RCC 7860 (cell line): Measurements from ENCODE around the gene MXRA7.

ENCODE experiments used
- DNase-seq: peaks from one replicate; pipeline ENCODE4 v3.0.0-alpha.2; 2015; ENCODE audit warnings: low spot score
- FAIRE-seq: peaks from 2 replicates; lab custom pipeline; 2012; peaks lifted over from hg19 to GRCh38; lab: Jason Lieb, UNC

The MXRA7 gene

DNA sequence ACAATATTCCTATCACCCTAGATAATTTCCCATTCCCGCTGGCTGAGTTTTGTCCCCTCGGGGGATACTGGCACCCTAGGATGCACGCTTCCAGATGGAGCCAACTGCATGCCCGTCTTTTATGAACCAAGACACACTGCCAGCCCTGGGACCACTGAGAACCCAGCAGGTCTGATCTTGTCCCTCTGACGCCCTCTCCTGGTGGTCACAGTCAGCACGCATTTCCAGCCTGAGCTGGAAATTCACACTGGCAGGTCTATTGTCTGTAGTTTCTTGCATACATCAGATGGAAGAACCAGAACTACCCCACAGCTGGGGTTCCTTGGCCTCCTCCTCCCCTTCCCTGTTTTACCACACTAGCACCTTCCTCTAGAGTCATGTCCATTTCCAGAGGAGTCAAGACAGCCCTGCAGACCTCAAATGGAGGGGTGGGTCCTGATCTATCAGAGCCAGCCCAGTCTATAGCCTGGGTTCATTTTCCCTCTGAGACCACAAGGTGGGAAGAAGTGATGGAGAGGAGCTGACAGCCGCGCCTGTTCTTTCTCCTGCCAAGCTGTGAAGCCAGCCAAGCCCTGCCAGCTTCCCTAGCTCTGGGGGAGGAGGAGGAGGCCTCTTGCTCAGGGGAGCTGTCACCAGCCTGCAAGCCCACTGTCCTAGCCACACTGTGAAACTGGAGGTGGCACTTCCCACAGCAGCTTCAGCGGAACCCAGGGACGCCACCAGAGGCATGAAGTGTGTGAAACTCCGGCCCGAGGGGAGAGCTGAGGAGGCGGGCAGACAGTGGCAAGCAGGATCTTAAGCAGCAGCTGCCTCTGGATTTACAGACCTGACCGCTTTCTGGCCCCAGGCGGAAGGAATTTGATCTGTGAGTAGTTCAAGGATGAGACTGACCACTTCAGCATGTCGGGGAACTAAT is 29.3 kb downstream of the MXRA7 start:
- DNase-seq (peak; percentile 24), FAIRE-seq (no peak)

DNA sequence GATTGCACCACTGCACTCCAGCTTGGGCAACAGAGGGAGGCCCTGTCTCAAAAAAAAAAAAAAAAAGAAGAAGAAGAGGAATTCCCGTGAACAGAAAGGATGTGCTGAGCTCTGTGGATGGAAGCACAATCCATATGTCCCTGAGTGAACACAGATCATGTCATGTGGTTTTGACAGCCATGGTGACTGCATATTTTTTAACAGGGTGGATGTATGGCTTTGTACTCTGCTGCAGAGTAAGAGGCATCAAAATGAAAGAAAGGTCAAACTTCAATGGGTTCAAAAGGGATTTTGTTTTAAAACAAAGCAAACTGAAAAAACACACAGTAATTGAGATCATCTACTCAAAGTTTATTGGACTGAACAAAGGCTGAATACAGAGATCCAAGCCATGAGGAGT is 31.5 kb downstream of the MXRA7 start:
- DNase-seq = no peak
- no peak for FAIRE-seq

DNA sequence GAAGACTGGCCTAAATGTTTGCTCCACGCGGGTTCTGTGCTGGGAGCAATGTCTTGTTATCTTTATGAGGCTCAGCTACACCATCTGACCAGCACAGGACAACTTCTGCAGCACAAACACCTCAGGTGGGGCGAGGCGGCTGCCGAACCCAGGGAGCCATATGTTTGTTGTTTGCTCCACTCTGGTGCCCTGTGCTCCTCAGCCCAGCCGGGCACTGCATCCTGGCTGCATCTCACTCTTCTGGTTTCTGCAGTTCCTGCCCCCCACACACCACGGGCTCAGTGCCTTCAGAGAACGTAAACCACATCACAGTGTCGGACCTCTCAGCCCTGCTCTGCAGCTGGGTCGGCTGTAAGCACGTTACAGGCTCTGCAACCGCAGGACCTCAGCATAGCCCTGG is 32.4 kb downstream of the MXRA7 start:
- FAIRE-seq = no peak
- DNase-seq = no peak

DNA sequence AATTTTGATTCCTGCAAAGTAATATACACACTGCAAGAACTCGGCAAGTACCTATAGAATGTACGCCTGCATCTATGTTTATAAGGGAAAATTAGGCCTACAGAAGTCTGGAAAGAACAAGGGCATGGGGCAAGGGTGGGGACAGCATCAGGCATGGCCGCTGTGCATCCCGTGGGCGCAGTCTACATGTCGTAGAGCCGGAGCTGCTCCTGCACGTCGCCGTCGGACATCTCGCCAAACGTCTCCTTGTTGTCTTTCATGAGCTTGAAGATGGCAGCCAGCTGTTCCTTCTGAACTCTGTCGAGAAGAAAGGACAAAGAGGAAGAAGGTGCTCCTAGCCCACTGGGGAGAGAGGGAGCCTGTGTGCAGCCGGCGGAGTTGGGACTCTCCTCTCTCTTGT is 33.4 kb downstream of the MXRA7 start:
- FAIRE-seq (no peak), DNase-seq (no peak)

DNA sequence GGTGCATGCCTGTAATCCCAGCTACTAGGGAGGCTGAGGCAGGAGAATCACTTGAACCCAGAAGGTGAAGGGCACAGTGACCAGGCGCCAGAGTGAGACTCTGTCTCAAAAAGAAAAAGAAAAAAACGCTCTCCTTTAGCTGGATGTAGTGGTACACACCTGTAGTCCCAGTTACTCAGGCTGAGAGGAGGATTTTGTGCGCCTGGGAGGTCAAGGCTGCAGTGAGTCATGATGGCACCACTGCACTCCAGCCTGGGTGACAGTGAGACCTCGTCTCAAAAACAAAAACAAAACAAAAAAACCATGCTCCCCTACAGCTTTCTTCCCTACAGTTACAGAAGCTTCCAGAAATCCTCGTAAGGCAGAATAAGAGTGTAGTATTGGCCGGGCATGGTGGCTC is 34.1 kb downstream of the MXRA7 start:
- FAIRE-seq = no peak

DNA sequence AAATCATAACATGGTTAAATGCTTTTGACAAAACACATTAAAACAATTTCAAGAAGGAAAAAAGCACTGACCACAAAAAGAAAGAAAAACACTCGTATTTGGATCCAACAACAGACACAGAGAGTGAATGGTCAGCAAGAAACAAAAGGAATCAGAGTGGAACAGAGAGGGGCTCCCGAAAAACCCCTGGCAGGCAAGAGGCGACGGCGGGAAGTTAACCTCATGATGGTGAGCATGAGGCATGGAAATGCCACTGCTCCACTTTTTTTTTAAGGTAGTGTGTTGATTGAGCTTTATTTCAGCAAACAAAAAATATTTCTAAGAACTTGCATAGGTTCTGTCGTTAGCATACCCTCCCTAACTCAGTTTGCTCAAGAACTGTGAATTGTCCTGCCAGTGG is 35.1 kb downstream of the MXRA7 start:
- DNase-seq (no peak), FAIRE-seq (no peak)

More for the DNA sequence above, 34.1 kb downstream of the MXRA7 start:
- no peak for DNase-seq

DNA sequence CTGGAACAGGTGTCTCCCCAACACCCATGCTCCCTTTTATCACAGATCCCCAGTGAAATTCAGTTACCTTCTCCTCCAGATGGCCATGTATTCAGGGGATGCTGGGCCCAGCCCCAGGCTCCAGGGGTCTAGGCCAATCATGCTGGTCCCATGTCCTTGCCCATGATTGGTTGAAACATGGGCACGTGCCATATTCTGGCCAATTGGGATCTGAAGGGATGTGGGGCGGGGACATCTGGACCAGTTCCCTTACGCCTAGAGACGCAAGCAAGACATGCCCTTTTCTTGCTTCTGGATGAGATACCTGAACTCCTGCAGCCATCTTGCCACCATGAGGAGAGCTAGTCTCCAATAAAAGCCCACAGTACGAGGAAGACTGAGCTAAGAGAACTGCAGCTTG is 36.2 kb downstream of the MXRA7 start:
- DNase-seq (no peak), FAIRE-seq (no peak)

DNA sequence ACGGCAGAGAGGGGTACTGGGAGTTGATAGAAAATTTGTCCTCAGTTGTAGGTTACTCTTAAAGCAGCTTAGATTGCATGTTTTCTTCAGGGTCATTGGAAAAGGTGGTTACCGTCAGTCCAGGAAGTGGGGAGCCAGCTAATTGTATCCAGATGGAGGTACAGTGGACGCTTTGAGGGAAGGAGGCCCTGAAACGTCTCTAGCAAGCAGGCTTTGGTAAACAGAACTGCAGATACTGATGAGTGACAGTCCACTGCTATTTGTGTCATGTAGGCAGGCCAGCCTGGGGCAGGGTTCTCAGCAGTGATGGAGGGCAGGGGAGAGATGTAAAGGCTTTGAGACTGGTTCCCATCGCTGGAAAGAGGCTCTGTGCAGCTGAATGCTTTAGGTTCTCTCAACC is 37.0 kb downstream of the MXRA7 start:
- no peak for DNase-seq
- FAIRE-seq = no peak

DNA sequence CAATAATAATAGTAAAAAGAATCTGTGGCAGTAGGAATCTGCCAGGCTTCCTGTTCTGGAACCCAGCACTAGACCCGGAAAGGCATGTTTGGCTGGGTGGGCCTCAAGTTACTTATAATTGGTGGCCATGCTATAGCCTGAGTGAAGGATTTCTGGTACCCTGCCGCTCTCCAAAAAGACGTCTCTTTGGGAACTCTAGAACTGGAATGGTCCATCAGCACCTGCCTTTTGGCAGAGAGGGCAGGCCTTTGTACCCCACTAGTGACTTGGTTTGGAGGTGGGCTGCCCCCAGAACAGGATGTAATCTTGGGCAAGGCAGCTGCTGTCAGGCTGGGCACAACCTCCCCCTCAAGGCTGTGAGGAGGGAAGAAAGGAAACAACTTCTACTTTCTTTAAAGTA is 37.9 kb downstream of the MXRA7 start:
- FAIRE-seq = no peak

DNA sequence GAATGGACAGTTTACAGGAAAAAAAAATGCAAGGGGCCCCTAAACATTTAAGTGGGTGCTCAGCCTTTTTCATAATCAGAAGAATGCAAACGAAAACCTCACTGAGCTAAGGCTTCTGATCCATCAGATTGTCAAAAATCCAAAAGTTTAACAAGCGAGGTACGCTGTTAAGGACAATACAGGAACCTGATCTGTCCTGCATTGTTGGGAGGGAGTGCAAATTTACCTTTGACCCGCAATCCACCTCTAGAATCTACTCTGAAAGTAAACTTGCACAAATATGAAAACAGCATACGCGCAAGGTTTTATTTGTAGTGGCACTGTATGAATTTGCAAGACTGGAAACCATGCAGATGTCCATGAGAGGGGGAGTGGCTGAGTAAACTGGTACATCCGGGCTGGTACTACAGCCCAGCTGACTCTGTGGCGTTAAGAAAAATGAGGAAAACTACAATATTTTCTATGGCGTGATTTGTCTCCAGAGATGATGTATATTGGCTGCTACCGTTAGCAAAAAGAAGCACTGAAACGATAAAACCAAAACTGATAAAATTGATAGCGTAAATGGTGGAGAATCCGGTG is 38.4 kb downstream of the MXRA7 start:
- DNase-seq (no peak), FAIRE-seq (no peak)

More for the DNA sequence above, 37.9 kb downstream of the MXRA7 start:
- no peak for DNase-seq

DNA sequence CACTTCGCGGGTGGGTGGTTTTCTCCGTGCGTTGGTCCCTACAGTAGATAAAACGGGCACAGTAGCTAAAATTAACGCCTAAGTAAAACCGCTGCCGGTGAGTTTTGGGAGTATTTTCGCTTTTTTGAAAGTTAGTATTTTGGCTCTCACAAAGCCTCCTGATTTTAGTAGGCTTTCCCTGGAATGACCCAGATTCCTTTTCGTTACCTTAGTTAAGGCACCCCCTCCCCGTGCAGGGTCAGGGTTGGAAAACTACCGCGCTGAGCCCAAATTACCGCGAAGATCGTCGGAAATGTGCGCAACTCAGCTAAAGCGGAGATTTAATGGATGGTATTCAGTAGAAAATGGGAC is 38.9 kb downstream of the MXRA7 start:
- DNase-seq = no peak
- no peak for FAIRE-seq

DNA sequence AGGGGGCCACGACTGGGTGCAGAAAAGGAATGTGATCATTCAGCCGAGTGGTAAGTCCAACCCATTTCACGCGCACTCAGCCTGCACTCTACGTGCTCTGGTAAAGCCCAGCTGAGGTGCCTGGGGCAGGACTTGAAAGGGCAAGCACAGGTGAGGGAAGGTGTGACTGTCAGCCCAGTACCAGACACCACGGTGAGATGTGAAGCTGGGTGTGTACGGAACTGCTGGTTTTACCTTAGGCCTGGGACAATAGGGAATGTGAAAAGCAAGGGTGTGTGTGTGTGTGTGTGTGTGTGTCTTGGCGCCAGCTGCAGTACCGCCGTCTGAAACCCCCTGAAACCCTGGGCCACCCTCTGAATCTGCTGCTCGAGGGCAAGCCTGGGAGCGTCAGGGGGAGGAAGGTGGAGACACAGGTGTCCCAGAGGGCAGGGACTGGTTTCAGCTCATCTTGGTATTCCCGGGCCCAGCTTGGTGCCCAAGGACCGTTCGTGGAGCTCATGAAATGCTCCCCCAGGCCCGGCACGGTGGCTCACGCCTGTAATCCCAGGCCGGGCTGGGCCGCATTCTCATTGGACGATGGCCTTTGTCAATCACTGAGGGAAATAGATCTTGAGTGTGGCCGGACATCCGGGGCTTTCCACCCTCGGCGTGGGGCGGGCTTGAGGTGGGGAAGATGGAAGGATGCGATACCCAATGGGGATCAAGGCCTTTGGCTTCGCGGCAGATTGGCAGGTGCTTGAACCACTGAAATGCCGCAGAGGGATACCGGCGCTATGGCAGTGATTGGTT is 39.4 kb downstream of the MXRA7 start:
- peak; percentile 92 for FAIRE-seq
- DNase-seq = peak; percentile 98

DNA sequence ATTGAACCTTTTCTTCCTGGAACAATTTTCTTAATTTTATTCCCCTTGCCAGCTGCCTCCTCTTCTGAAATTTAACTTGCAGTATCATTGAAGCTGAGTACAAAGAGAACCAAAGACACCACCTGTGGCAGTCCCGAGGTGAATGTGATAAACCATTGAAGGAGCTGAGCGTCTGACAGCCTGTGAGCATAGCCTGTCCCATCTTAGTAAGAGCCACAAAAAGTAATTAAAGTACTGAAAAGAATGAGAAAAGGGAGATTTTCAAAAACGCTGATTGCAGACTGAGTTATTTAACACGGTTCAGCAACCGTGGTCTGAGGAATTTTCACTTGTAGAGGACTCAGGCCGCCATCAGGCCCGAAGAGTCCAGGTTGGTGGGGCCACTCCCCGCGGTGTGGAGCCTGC is 40.0 kb downstream of the MXRA7 start:
- peak; percentile 61 for DNase-seq
- FAIRE-seq = peak; percentile 74

DNA sequence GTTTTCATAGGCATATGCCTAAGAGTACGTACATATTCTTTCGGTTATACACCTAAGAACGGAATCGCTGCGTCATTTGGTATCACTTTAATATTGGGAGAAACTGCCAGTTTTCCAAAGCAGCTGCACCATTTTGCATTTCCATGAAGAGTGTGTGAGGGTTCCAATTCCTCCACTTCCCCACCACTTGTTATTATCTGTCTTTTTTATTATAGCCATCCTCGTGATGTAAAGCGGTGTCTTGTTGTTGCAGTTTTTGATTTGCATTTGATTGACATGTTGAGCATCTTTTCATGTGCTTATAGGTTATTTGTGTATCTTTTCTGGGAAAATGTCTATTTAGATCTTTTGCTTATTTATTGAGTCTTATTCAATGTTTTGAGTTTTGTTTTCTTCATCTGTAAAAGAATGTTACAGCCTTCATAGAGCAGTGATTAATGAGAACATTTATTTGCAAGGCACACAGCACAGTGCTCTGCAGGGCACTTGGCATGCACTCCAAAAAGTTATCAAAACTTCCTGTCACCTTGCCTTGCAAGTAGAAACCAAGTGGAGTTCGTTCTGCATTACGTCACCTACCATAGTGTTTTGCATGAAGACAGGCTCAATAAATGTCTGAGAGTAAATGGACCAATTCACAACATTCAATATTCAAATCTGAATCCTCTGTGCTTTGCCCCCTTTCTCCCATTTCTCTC is 40.6 kb downstream of the MXRA7 start:
- FAIRE-seq = no peak
- DNase-seq = no peak

DNA sequence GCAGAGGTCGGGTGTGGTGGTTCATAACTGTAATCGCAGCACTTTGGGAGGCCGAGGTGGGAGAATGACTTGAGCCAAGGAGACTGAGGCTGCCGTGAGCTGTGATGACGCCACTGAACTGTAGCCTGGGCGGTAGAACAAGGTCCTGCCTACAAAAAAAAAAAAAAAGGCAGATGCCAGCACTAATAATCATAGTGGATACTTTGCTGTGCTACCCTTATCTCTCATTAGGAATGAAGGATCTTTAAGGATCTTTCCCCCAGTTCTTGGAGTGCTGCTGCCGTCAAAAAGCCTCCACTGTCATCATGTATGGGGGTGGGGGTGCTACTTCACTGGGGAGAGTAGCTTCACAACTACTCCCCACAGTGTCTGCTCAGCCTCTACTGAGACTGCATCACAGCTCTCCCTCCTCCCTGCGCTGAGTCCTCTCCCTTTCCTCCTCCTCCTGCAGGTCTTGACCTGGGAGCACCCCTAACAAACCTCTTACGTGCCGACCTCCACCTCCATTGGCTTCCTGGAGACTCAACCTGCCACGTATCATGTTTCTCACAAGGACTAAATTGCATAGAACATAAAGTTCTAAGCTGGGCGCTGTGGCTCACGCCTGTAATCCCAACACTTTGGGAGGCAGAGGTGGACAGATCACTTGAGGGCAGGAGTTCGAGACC is 42.8 kb downstream of the MXRA7 start:
- DNase-seq = no peak

DNA sequence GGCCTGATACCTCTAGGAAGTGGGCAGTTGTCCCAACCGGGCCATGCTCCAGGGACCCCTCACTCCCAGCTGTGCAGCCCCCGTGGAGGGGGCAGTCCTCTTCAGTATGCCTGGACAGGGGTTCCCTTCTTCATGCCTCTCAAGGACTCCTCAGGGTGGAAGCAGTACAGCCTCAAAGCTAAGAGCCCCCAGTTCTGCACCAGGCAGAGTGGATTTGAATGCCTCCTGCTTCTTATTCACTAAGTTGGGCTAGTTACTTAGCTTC is 43.3 kb downstream of the MXRA7 start:
- no peak for DNase-seq
- no peak for FAIRE-seq

More for the DNA sequence above, 42.8 kb downstream of the MXRA7 start:
- no peak for FAIRE-seq

DNA sequence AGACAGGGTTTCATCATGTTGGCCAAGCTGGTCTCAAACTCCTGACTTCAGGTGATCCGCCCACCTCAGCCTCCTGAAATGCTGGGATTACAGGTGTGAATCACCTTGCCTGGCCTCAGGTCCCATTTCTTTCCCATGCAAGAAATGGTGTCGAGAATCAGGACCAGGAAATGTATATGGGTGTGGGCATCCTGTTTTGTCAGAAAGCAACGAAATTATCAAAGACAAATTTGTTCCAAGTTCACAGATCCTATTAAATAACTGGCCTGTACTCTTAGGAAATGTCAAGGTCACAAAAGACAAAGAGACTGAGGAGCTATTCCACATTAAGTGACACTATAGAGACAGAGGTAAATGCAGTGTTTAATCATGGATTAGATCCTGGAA is 50.1 kb downstream of the MXRA7 start:
- no peak for DNase-seq
- no peak for FAIRE-seq

DNA sequence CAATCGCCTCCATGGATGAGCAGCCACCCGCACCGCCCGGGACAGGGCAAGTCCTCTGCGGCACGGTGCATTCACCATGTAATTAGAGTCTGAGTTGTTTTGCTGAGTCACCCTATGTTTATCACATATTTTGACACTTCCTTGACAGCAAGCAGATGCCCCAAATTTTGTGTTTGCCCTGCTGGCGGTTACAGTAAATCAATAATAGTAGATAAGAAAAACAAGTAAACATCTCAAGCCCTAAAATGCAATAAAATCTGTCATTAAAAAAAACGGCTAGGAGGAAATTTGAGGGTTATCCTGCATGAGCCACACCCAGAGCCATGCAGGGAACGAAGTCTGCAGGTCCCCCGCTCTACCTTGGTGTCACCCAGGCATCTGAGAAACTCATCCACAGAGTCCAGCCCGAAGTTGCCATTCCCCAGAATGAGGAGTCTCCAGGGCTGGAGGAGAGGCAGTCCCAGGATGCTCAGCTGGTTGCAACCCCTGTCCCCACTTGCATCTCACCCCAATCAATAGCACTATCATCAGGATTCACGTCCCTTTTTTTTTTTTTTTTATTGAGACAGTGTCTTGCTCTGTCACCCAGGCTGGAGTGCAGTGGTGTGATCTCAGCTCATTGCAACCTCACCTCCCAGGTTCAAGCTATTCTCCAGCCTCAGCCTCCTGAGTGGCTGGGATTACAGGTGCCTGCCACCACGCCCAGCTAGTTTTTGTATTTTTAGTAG is 50.7 kb downstream of the MXRA7 start:
- FAIRE-seq (peak; percentile 32), DNase-seq (peak; percentile 52)

DNA sequence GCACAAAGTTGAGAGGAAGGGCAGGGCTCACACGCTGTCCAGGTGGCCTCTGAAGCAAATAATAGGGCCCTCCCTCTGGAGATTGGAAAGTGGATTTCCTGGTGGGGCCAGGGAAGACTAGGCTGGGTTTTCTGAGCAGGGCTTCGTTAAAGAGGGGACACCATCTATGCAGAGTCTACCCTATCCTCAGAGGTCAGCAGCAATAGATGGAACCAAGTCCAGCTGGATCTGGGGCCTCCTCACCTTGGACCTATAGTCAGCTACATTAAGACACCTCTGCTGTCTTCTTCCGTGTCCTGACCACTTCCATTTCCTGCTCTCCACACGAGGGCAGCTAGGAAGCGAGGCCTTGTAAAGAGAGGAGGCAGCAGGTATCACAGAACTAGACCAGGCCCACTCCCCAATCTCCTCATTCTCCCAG is 52.5 kb downstream of the MXRA7 start:
- no peak for DNase-seq

More for the DNA sequence above, 52.5 kb downstream of the MXRA7 start:
- FAIRE-seq = no peak
